DND-41 (cell line): Measurements from ENCODE around the gene MOBP.

Experiments used
- ATAC-seq: fragments of 200-7000 bp; cut with Tn5 transposase; 3 replicates; pipeline ENCODE4 v1.9.1; 2021; ENCODE audit warnings: low read depth; ENCODE audit not compliant: insufficient read depth
- DNase-seq: peaks from one replicate; pipeline ENCODE4 v3.0.0-alpha.2; 2020
- H2AFZ ChIP-seq: 2 replicates; pipeline ENCODE4 v1.6.0; 2012; ENCODE audit warnings: low read depth, low read length
- H3K27ac ChIP-seq: 2 replicates; pipeline ENCODE4 v1.5.1; 2012; ENCODE audit warnings: low read length, inconsistent platforms
- H3K27me3 ChIP-seq: fragments of 200-600 bp; sonication (generic); 2 replicates; pipeline ENCODE4 v1.6.0; 2012; ENCODE audit warnings: low read length, mild to moderate bottlenecking, inconsistent platforms; ENCODE audit not compliant: insufficient read depth, poor library complexity
- H3K36me3 ChIP-seq: 2 replicates; pipeline ENCODE4 v1.5.1; 2012; ENCODE audit warnings: low read length, inconsistent platforms; ENCODE audit not compliant: insufficient read depth
- H3K4me1 ChIP-seq: 2 replicates; pipeline ENCODE4 v1.5.1; 2012; ENCODE audit warnings: mild to moderate bottlenecking, low read length; ENCODE audit not compliant: insufficient read depth
- H3K4me2 ChIP-seq: 2 replicates; pipeline ENCODE4 v1.6.0; 2012; ENCODE audit warnings: mild to moderate bottlenecking, moderate library complexity, low read length, inconsistent platforms; ENCODE audit not compliant: insufficient read depth
- H3K4me3 ChIP-seq, 2 experiments: fragments of 200-600 bp in 1 of 2; shearing (Covaris generic) in 1 of 2; 2 replicates each; pipeline ENCODE4 v1.5.1; 2012 to 2016; ENCODE audit warnings: inconsistent platforms in 2 of 2, low read length in 2 of 2, mild to moderate bottlenecking in 2 of 2, low read depth in 1 of 2, moderate library complexity in 1 of 2
- H3K79me2 ChIP-seq: 2 replicates; pipeline ENCODE4 v1.6.0; 2012; ENCODE audit warnings: low read length, inconsistent platforms; ENCODE audit not compliant: insufficient read depth
- H3K9ac ChIP-seq: 2 replicates; pipeline ENCODE4 v1.6.0; 2012; ENCODE audit warnings: low read depth, mild to moderate bottlenecking, inconsistent platforms, low read length, moderate library complexity
- H3K9me3 ChIP-seq: 2 replicates; pipeline ENCODE4 v1.5.1; 2012; ENCODE audit warnings: low read length, moderate library complexity, mild to moderate bottlenecking, inconsistent platforms; ENCODE audit not compliant: insufficient read depth, severe bottlenecking
- H4K20me1 ChIP-seq: 2 replicates; pipeline ENCODE4 v1.6.0; 2012; ENCODE audit warnings: low read length; ENCODE audit not compliant: insufficient read depth
- CTCF ChIP-seq: IDR thresholded peaks from 2 replicates; pipeline ENCODE4 v1.5.1; 2012; ENCODE audit warnings: borderline replicate concordance, low read length, moderate library complexity, mild to moderate bottlenecking; ENCODE audit not compliant: poor library complexity, severe bottlenecking; ENCODE audit errors: extremely low read depth
- EZH2 ChIP-seq: IDR thresholded peaks from 3 replicates; pipeline ENCODE4 v1.6.1; 2012; ENCODE audit warnings: borderline replicate concordance, low read depth, mild to moderate bottlenecking, moderate library complexity, low read length, inconsistent platforms; ENCODE audit not compliant: severe bottlenecking

The MOBP gene

DNA sequence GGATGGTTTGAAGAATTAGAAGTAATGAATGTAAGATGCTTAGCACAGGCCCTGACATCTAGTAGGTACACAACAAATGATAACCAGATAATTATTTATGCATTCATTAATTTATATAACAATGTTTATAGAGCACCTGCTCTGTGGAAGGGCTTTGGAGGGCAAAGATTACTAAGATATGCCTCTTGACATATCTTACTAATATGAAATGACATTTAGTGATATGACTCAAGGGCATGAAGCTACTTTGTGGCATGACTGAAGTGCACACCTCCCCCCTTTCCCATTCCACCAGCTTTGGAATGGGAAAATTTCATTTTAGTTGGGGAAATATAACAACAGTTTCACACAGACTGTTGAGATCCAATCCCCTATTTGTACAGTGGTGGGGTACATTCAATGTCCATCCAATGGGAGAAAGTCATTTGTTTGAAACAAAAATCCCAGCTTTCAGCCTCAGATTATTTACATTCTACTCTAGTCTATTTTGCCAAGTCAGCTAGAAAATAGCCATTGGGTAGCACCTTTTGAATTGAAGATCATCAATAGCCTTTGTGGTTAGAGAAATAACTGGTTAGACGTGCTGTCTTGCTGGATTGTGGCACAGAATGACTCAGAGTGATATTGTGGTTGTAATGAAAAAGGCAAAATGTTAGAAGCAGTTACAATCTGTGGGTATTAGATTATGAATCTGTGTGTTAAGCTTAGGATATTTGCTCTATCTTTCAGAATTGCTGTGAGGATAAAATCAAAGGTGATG, 72.9 kb downstream of the MOBP start:
- TF ChIP-seq EZH2 (no peak), CTCF (no peak)
- Histone ChIP-seq H2AFZ (no peak overlapping the region), H3K27me3 (no peaks in the 10 kb centered on the region), H3K79me2 (no peaks in the 10 kb centered on the region), H3K9me3 (no peaks in the 10 kb centered on the region), H3K36me3 (no peaks in the 10 kb centered on the region), H3K4me2 (no peak overlapping the region), H4K20me1 (no peaks in the 10 kb centered on the region), H3K9ac (no peak overlapping the region), H3K27ac (no peak overlapping the region), H3K4me1 (no peaks in the 10 kb centered on the region), H3K4me3 (no peak overlapping the region)
- no peak for DNase-seq
- no peak for ATAC-seq

DNA sequence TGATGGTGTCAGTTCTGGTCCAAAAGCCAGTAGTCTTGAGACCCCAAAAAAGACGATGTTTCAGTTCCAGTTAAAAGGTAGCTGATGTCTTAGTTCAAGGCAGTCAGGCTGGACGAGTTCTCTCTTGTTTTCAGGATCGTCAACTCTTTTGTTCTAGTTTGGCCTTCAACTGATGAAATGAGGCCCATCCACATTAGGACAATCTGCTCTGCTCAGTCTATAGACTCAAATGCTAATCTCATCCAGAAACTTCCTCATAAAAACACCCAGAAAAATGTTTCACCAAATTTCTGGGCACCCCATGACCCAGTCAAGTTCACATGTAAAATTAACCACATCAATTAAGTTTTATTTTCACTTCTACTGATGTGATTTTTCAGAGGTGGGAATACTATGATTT, 74.0 kb downstream of the MOBP start:
- Histone ChIP-seq H4K20me1 (no peaks in the 10 kb centered on the region), H3K4me1 (no peaks in the 10 kb centered on the region), H3K36me3 (no peaks in the 10 kb centered on the region), H2AFZ (no peak overlapping the region), H3K27me3 (peaks cover 3% of the 10 kb centered on the region), H3K27ac (no peak overlapping the region), H3K9me3 (no peaks in the 10 kb centered on the region), H3K9ac (no peak overlapping the region), H3K4me2 (no peak overlapping the region), H3K4me3 (no peak overlapping the region), H3K79me2 (no peaks in the 10 kb centered on the region)
- TF ChIP-seq CTCF = no peak
- TF ChIP-seq EZH2 = no peak
- DNase-seq (no peak), ATAC-seq (no peak)

DNA sequence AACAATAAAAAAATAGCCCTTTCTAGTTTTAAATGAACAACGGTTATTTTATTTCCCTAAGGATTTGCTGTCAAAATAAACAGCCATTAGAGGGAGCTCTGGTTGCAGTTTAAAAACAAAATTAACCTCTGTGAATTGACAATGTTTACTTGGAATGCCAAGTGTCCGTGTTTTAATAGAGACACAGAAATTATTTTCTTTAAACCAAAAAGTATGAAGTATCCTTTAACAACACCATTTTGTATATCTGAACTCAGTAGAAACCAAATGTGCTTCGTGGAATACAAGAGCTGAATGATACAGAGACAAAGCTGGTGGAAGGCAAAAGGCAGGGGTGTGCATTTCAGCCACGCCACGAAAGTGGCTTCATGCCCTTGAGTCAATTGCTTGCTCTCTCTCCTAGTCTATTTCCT, 74.4 kb downstream of the MOBP start:
- H3K4me1 ChIP-seq = no peaks in the 10 kb centered on the region
- ATAC-seq = no peak
- H3K27ac ChIP-seq = no peak overlapping the region
- H3K9me3 ChIP-seq = no peaks in the 10 kb centered on the region
- peaks cover 3% of the 10 kb centered on the region for H3K27me3 ChIP-seq
- TF ChIP-seq CTCF (peak; percentile 49), EZH2 (no peak)
- no peak overlapping the region for H3K9ac ChIP-seq
- no peak for DNase-seq
- H2AFZ ChIP-seq = no peak overlapping the region
- H3K36me3 ChIP-seq = no peaks in the 10 kb centered on the region
- no peaks in the 10 kb centered on the region for H4K20me1 ChIP-seq
- H3K4me3 ChIP-seq = no peak overlapping the region
- H3K4me2 ChIP-seq = no peak overlapping the region
- H3K79me2 ChIP-seq = no peaks in the 10 kb centered on the region

DNA sequence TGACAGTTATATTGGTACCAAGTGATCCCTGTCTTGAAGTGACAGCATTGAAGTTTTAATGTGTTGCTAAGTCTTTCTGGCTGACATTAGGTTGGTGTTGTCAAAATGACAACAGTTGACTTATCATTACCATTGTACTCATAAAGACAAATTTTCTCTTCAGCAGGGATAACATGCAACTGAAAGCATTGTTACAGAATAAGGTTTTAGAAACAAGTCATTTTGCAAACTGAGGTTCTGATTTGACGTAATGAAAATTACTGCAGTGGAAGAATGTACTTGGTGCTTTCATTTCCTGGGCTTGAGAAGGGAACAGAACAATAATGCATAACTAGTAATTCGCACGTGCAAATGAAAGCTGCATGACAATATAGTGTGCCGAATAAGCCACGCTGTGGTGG, 75.1 kb downstream of the MOBP start:
- Histone ChIP-seq H3K4me2 (no peak overlapping the region), H3K27ac (no peak overlapping the region), H4K20me1 (no peaks in the 10 kb centered on the region), H3K36me3 (no peaks in the 10 kb centered on the region), H3K27me3 (peaks cover 3% of the 10 kb centered on the region), H3K4me3 (no peak overlapping the region), H2AFZ (no peak overlapping the region), H3K9me3 (no peaks in the 10 kb centered on the region), H3K79me2 (no peaks in the 10 kb centered on the region), H3K4me1 (no peaks in the 10 kb centered on the region), H3K9ac (no peak overlapping the region)
- no peak for TF ChIP-seq EZH2
- TF ChIP-seq CTCF = no peak
- ATAC-seq (no peak), DNase-seq (no peak)
